ENCODE results near the gene DGKD.

GRCh38 chr2:233442028-233442310 is 87.7 kb downstream of the DGKD start:
- TF ChIP-seq POLR2AphosphoS5 (IDR thresholded peaks at IDR 0.05; ENCODE audit: low read depth, low read length) (no peak), CEBPB (IDR thresholded peaks at IDR 0.05; ENCODE audit: low read depth) (no peak), REST (IDR thresholded peaks at IDR 0.05; ENCODE audit: low read depth) (no peak), EZH2 (IDR thresholded peaks at IDR 0.05) (no peak), ZFX (IDR thresholded peaks at IDR 0.05) (no peak), POLR2A (IDR thresholded peaks at IDR 0.05; ENCODE audit: borderline replicate concordance, extremely low read depth, insufficient read depth, insufficient read length) (no peak), YY1 (IDR thresholded peaks at IDR 0.05; ENCODE audit: extremely low read depth, insufficient replicate concordance, low read depth, low read length) (no peak)
- TF ChIP-seq, protein P1, sequence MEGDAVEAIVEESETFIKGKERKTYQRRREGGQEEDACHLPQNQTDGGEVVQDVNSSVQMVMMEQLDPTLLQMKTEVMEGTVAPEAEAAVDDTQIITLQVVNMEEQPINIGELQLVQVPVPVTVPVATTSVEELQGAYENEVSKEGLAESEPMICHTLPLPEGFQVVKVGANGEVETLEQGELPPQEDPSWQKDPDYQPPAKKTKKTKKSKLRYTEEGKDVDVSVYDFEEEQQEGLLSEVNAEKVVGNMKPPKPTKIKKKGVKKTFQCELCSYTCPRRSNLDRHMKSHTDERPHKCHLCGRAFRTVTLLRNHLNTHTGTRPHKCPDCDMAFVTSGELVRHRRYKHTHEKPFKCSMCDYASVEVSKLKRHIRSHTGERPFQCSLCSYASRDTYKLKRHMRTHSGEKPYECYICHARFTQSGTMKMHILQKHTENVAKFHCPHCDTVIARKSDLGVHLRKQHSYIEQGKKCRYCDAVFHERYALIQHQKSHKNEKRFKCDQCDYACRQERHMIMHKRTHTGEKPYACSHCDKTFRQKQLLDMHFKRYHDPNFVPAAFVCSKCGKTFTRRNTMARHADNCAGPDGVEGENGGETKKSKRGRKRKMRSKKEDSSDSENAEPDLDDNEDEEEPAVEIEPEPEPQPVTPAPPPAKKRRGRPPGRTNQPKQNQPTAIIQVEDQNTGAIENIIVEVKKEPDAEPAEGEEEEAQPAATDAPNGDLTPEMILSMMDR (IDR thresholded peaks at IDR 0.05 in 2 of 3, conservative IDR thresholded peaks at IDR 0.05 in 1 of 3; ENCODE audit: borderline replicate concordance in 1 of 3, insufficient read depth in 1 of 3, low read depth in 2 of 3, low read length in 2 of 3) = no peak
- TF ChIP-seq, protein P2, sequence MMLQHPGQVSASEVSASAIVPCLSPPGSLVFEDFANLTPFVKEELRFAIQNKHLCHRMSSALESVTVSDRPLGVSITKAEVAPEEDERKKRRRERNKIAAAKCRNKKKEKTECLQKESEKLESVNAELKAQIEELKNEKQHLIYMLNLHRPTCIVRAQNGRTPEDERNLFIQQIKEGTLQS (IDR thresholded peaks at IDR 0.05) = no peak
- TF ChIP-seq, protein P3, sequence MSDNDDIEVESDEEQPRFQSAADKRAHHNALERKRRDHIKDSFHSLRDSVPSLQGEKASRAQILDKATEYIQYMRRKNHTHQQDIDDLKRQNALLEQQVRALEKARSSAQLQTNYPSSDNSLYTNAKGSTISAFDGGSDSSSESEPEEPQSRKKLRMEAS (IDR thresholded peaks at IDR 0.05) = no peak
